A673 (cell line): ENCODE data around the gene LCE1D.

ENCODE experiments used
- EZH2 ChIP-seq: fragments of 200-600 bp; sonication (generic); IDR thresholded peaks from 2 replicates; pipeline ENCODE4 v1.6.1; 2017; ENCODE audit warnings: borderline replicate concordance, low read depth, mild to moderate bottlenecking, mixed read lengths, antibody characterized with exemption, low read length; ENCODE audit not compliant: poor library complexity, severe bottlenecking
- TF ChIP-seq, protein P1 (sequence below): fragments of 300-800, 200-600 bp; sonication (generic); conservative IDR thresholded peaks from 2 replicates; pipeline ENCODE4 v1.5.1; 2017; ENCODE audit warnings: low read depth, mild to moderate bottlenecking, antibody characterized with exemption, low read length, moderate library complexity, mixed read lengths

DNA sequence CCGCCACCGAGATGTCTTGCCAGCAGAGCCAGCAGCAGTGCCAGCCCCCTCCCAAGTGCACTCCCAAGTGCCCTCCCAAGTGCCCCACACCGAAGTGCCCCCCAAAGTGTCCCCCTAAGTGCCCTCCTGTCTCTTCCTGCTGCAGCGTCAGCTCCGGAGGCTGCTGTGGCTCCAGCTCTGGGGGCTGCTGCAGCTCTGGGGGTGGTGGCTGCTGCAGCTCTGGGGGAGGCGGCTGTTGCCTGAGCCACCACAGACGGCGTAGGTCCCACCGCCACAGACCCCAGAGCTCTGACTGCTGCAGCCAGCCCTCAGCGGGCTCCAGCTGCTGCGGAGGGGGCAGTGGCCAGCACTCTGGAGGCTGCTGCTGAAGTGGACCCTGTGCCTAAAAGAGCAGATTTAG lies 20.2 kb upstream of the LCE1D start:
- TF ChIP-seq, protein P1, sequence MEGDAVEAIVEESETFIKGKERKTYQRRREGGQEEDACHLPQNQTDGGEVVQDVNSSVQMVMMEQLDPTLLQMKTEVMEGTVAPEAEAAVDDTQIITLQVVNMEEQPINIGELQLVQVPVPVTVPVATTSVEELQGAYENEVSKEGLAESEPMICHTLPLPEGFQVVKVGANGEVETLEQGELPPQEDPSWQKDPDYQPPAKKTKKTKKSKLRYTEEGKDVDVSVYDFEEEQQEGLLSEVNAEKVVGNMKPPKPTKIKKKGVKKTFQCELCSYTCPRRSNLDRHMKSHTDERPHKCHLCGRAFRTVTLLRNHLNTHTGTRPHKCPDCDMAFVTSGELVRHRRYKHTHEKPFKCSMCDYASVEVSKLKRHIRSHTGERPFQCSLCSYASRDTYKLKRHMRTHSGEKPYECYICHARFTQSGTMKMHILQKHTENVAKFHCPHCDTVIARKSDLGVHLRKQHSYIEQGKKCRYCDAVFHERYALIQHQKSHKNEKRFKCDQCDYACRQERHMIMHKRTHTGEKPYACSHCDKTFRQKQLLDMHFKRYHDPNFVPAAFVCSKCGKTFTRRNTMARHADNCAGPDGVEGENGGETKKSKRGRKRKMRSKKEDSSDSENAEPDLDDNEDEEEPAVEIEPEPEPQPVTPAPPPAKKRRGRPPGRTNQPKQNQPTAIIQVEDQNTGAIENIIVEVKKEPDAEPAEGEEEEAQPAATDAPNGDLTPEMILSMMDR = no peak
- no peak for TF ChIP-seq EZH2
